Activated T-helper 2 cell treated with anti-CD3 and anti-CD28 coated beads, Interferon-gamma antibody, Interleukin-2, Interleukin-4, amounts not matched to agents 10 μg/mL and 5 μg/mL and 100 μg/mL, durations not matched to agents 14 hours and 24 hours and 36 hours (primary cell): ENCODE data around the gene DARS1. TPM values are rescaled to one million over a fixed set of nuclear protein-coding genes. Genes with fewer than 3 reads are reported as not detected.

Experiments
- DNase-seq: peaks from one replicate; pipeline ENCODE4 v3.0.0; 2021; ENCODE audit warnings: low spot score
- H3K27ac Mint-ChIP-seq: one replicate; pipeline ENCODE4 v1.8.0; 2021; ENCODE audit warnings: mixed read lengths
- H3K27me3 Mint-ChIP-seq: one replicate; pipeline ENCODE4 v1.8.0; 2021; ENCODE audit warnings: low read depth, mixed read lengths
- H3K36me3 Mint-ChIP-seq: one replicate; pipeline ENCODE4 v1.8.0; 2021; ENCODE audit warnings: low read depth, mixed read lengths
- H3K4me1 Mint-ChIP-seq: one replicate; pipeline ENCODE4 v1.8.0; 2021; ENCODE audit warnings: low read depth, mixed read lengths
- H3K4me3 Mint-ChIP-seq: one replicate; pipeline ENCODE4 v1.8.0; 2021; ENCODE audit warnings: low read depth, mild to moderate bottlenecking, moderate library complexity, mixed read lengths
- H3K9me3 Mint-ChIP-seq: one replicate; pipeline ENCODE4 v1.8.0; 2021; ENCODE audit warnings: mixed read lengths
- intact Hi-C: fragments of 100-400 bp; cut with micrococcal nuclease; formaldehyde crosslinking; loops from one replicate; pipeline ENCODE4 v1.15.1; 2023
- total RNA-seq: library from RNA; stranded (reverse); gene quantifications from 2 replicates; pipeline ENCODE4 v1.2.3, GENCODE V29; 2022

DARS1 gene
- total RNA-seq, 1 donor from 2014 or later, result 183 TPM

- peaks cover 7% of the 10 kb centered on the region for H3K9me3 Mint-ChIP-seq
- H3K4me1 Mint-ChIP-seq, result peaks cover 17% of the 10 kb centered on the region
- H3K27me3 Mint-ChIP-seq, result no peaks in the 10 kb centered on the region
- H3K4me3 Mint-ChIP-seq, result no peak overlapping the region
- DNase-seq, result no peak
- H3K36me3 Mint-ChIP-seq, result peaks cover 22% of the 10 kb centered on the region
- intact Hi-C loops, result loop anchor here (2.0 kb wide), 1 partner anchor 104 kb away; no protein-coding TSS in a partner anchor
- H3K27ac Mint-ChIP-seq, result no peak overlapping the region
Measured at GRCh38 chr2:136013136-136013685, 27.8 kb upstream of the DARS1 start.

- Mint-ChIP-seq H3K27ac (no peak overlapping the region), H3K4me1 (peaks cover 24% of the 10 kb centered on the region), H3K9me3 (peaks cover 7% of the 10 kb centered on the region), H3K27me3 (no peaks in the 10 kb centered on the region), H3K4me3 (no peak overlapping the region), H3K36me3 (peaks cover 24% of the 10 kb centered on the region)
- intact Hi-C loops, result loop anchor here (2.0 kb wide), 1 partner anchor 104 kb away; no protein-coding TSS in a partner anchor
- no peak for DNase-seq
Measured at GRCh38 chr2:136012315-136012714, 26.9 kb upstream of the DARS1 start.

DNA sequence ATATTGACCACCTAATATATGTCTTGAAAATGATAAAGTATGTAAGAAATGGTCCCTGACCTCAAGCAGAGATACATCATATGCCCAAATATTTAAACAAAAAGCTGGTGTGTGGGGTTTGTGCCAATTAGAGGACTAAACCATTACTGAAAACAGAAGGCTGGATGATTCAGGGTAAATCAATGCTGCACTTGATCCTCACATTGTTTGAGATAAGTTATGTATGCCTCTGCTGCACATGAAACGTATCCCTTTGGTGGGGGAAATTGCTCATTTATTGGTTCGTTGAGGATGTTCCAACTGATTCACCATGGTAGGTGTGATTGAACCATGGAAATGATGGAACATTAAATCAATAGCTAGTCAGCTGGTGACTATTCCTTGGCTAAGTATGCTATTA is 24.7 kb upstream of the DARS1 start:
- peaks cover under 1% of the 10 kb centered on the region for H3K9me3 Mint-ChIP-seq
- no peak for DNase-seq
- H3K36me3 Mint-ChIP-seq, result peaks cover 29% of the 10 kb centered on the region
- intact Hi-C loops, result no loop called here
- no peaks in the 10 kb centered on the region for H3K27me3 Mint-ChIP-seq
- peaks cover 27% of the 10 kb centered on the region for H3K4me1 Mint-ChIP-seq
- no peak overlapping the region for H3K27ac Mint-ChIP-seq
- no peak overlapping the region for H3K4me3 Mint-ChIP-seq

- intact Hi-C loops, result loop anchor here (2.0 kb wide), 1 partner anchor 42 kb away; no protein-coding TSS in a partner anchor
- DNase-seq, result peak; percentile 63
- Mint-ChIP-seq H3K36me3 (peaks cover 40% of the 10 kb centered on the region), H3K27ac (peak overlapping the region; percentile 80), H3K27me3 (no peaks in the 10 kb centered on the region), H3K9me3 (peaks cover 5% of the 10 kb centered on the region), H3K4me3 (peak overlapping the region; percentile 7), H3K4me1 (peaks cover 34% of the 10 kb centered on the region)
Measured at GRCh38 chr2:136008205-136008865, 22.9 kb upstream of the DARS1 start.

DNA sequence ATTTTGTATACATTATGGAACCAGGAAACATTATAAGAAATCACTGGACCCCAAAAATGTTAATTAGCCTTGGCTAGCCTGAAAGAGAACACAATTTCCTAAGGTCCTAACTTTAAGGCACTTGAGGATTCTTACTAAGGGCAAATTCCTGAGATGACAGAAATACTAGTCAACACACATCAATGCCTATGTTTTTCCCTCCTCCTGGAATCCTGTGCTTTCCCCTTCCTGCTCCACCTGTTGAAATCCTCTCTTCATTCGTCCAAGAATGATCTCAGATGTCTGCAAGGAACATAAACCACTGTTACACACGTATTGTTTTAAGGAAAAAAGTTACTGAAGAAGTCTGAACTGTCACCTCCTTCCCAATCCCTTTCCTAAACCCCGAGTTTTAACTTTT is 21.2 kb upstream of the DARS1 start:
- H3K4me3 Mint-ChIP-seq, result no peak overlapping the region
- peaks cover 52% of the 10 kb centered on the region for H3K36me3 Mint-ChIP-seq
- peaks cover 32% of the 10 kb centered on the region for H3K4me1 Mint-ChIP-seq
- DNase-seq, result no peak
- H3K9me3 Mint-ChIP-seq, result peaks cover 5% of the 10 kb centered on the region
- intact Hi-C loops, result loop anchor here (2.0 kb wide), 1 partner anchor 50 kb away; no protein-coding TSS in a partner anchor
- H3K27ac Mint-ChIP-seq, result peak overlapping the region; percentile 34
- no peaks in the 10 kb centered on the region for H3K27me3 Mint-ChIP-seq

DNA sequence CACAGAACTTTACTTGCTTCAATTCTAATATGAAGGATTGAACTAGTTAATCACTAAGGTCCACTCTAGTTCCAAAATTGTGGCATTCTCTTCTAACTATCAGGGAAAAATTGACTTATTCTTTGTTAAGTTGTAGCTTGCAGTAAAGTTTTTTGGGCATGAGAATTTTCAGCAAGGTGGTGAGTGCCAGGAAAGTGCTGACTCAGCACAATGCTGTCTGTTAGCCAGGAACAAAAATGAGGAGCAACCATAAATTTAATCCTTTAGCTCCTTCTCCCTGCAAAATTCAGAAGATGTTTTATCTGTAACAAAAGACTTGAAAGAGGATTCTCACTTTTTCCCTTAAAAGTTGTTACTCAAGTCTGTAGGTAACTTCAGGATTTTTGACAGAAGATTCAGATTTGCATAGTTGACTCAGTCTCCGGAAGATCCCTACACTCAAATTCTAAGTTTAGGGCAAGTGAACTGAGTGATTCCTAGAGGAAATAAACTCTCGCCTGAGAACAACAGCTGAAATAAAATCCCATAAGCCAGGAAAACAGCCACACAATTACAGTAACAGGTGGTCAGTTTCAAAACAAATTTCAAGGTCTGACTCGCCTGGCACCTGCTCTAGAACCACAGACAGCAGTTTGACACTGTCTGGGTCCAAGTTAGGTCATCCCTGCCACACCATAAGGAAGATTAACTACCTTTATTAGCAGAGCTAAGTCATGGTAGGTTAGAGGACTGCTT is 20.2 kb upstream of the DARS1 start:
- peaks cover 39% of the 10 kb centered on the region for H3K4me1 Mint-ChIP-seq

DNA sequence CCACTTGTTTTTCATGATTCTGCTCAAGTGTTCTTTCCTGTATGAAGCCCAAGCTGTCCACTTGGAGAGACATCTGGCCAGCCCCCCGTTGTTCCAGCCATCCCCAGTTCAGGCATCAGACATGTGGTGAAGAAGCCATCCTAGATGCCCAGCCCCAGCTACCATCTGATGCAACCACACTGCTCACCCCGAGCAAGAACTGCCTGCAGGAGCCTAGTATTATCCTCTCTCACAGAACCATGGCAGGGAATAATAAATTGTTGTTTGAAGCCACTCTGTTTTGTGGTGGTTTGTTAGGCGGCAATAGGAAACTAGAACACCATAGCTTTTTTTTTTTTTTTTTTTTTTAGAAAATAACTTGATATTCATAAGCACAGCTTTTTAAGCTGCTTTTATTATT is 19.5 kb upstream of the DARS1 start:
- Mint-ChIP-seq H3K4me1 (peaks cover 43% of the 10 kb centered on the region), H3K4me3 (no peak overlapping the region), H3K9me3 (peaks cover 5% of the 10 kb centered on the region), H3K27ac (no peak overlapping the region), H3K36me3 (peaks cover 63% of the 10 kb centered on the region), H3K27me3 (no peaks in the 10 kb centered on the region)
- DNase-seq, result no peak
- intact Hi-C loops, result no loop called here

More for the DNA sequence above, 20.2 kb upstream of the DARS1 start:
- Mint-ChIP-seq H3K36me3 (peaks cover 59% of the 10 kb centered on the region), H3K27me3 (no peaks in the 10 kb centered on the region), H3K4me3 (no peak overlapping the region), H3K27ac (no peak overlapping the region), H3K9me3 (peaks cover 5% of the 10 kb centered on the region)
- intact Hi-C loops, result loop anchor here (2.0 kb wide), 1 partner anchor 51 kb away; no protein-coding TSS in a partner anchor
- DNase-seq, result no peak

DNA sequence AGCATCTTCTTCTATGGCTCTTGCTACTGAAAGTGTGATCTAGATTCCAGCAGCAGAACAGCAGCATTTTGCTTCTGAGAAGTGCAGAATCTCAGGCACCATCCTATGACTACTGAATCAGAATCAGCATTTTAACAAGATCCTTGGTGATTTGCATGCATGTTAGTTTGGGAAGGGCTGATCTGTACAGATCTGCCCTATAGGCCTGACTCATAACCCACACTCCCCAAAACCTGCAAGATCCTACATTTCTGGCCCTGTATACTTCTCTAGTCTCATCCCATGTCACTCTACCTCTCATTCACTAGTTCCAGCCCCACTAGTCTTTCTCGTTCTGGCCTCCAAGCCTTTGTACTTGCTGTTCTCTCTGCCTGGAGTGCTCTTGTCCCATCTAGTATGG is 15.7 kb upstream of the DARS1 start:
- intact Hi-C loops, result no loop called here
- peaks cover 5% of the 10 kb centered on the region for H3K9me3 Mint-ChIP-seq
- H3K36me3 Mint-ChIP-seq, result peaks cover 57% of the 10 kb centered on the region
- H3K4me1 Mint-ChIP-seq, result peaks cover 34% of the 10 kb centered on the region
- no peak overlapping the region for H3K27ac Mint-ChIP-seq
- DNase-seq, result no peak
- H3K4me3 Mint-ChIP-seq, result no peak overlapping the region
- H3K27me3 Mint-ChIP-seq, result no peaks in the 10 kb centered on the region

- H3K9me3 Mint-ChIP-seq, result peaks cover 10% of the 10 kb centered on the region
- H3K4me3 Mint-ChIP-seq, result no peak overlapping the region
- no peaks in the 10 kb centered on the region for H3K27me3 Mint-ChIP-seq
- peaks cover 30% of the 10 kb centered on the region for H3K4me1 Mint-ChIP-seq
- DNase-seq, result no peak
- peaks cover 58% of the 10 kb centered on the region for H3K36me3 Mint-ChIP-seq
- intact Hi-C loops, result no loop called here
- H3K27ac Mint-ChIP-seq, result peak overlapping the region; percentile 25
Measured at GRCh38 chr2:136000502-136000901, 15.1 kb upstream of the DARS1 start.

- intact Hi-C loops, result no loop called here
- H3K27ac Mint-ChIP-seq, result no peak overlapping the region
- DNase-seq, result no peak
- H3K36me3 Mint-ChIP-seq, result peaks cover 60% of the 10 kb centered on the region
- H3K4me3 Mint-ChIP-seq, result no peak overlapping the region
- no peaks in the 10 kb centered on the region for H3K27me3 Mint-ChIP-seq
- H3K4me1 Mint-ChIP-seq, result peaks cover 28% of the 10 kb centered on the region
- H3K9me3 Mint-ChIP-seq, result peaks cover 10% of the 10 kb centered on the region
Measured at GRCh38 chr2:135999899-136000298, 14.5 kb upstream of the DARS1 start.

DNA sequence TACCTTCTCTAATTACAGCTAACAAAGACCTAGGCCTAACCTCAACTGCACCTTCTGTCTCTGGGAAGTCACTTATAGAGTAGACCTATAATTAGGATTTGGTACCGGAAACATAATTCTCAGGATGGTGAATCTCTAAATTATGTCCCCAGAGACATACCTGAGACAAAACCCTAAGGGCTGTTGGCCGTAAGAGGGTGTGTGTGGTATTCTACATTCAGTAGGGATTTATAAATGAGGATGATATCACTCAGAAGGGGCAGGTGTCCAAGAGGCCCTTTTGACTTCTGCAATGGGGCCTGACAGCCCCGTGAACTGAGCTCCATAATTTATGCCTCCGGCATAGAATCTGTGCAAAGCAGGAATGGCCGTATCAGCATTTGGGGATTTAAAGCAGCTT is 13.5 kb upstream of the DARS1 start:
- intact Hi-C loops, result no loop called here
- peaks cover 25% of the 10 kb centered on the region for H3K4me1 Mint-ChIP-seq
- H3K27ac Mint-ChIP-seq, result no peak overlapping the region
- peaks cover 52% of the 10 kb centered on the region for H3K36me3 Mint-ChIP-seq
- H3K4me3 Mint-ChIP-seq, result no peak overlapping the region
- peaks cover 8% of the 10 kb centered on the region for H3K9me3 Mint-ChIP-seq
- H3K27me3 Mint-ChIP-seq, result no peaks in the 10 kb centered on the region
- DNase-seq, result no peak

DNA sequence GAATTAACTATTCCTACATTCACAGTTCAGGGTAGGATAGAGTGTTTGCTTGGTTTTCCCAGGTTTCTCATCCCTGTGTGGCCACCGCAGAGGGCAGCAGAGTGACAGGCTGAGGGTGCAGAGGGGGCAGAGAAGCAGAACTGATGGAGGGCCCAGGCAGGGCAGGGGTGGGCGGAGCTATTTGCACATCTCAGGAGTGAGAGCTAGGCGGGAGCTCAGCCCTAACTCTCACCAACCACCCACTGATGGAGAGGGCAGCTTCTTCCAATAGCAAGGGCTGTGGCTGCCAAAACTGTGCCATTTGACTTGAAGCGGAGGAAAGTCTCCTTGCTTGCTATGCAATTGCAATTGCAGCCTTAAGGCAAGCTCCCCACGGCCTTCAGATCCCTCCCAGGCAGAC is 12.0 kb upstream of the DARS1 start:
- intact Hi-C loops, result no loop called here
- H3K4me1 Mint-ChIP-seq, result peaks cover 21% of the 10 kb centered on the region
- peaks cover 5% of the 10 kb centered on the region for H3K9me3 Mint-ChIP-seq
- peaks cover 45% of the 10 kb centered on the region for H3K36me3 Mint-ChIP-seq
- H3K27ac Mint-ChIP-seq, result no peak overlapping the region
- no peaks in the 10 kb centered on the region for H3K27me3 Mint-ChIP-seq
- DNase-seq, result no peak
- no peak overlapping the region for H3K4me3 Mint-ChIP-seq

- DNase-seq, result no peak
- H3K27ac Mint-ChIP-seq, result no peak overlapping the region
- peaks cover 45% of the 10 kb centered on the region for H3K36me3 Mint-ChIP-seq
- peaks cover 20% of the 10 kb centered on the region for H3K4me1 Mint-ChIP-seq
- H3K9me3 Mint-ChIP-seq, result peaks cover 5% of the 10 kb centered on the region
- intact Hi-C loops, result no loop called here
- no peaks in the 10 kb centered on the region for H3K27me3 Mint-ChIP-seq
- H3K4me3 Mint-ChIP-seq, result no peak overlapping the region
Measured at GRCh38 chr2:135996304-135996703, 10.9 kb upstream of the DARS1 start.
